K562 (cell line): ENCODE results near the gene PRR35. TPM values are rescaled to one million over a fixed set of nuclear protein-coding genes. Genes with fewer than 3 reads are reported as not detected.

Source experiments
- ATAC-seq: fragments of 200-7000 bp; cut with Tn5 transposase; 3 replicates; pipeline ENCODE4 v1.9.1; 2020; ENCODE audit warnings: moderate library complexity
- BruUV-seq: library from RNA; stranded (reverse); fragments of 400-500 nt; replicated peaks from 2 replicates; lab custom pipeline; 2021; lab: Mats Ljungman, UMichigan
- CTCF ChIA-PET: fragments of 300-600 bp; formaldehyde crosslinking; extraction: SDS; loops from one replicate; lab custom pipeline; 2021; ENCODE audit warnings: low intra/inter-chr PET ratio; lab: Yijun Ruan, JAX
- POLR2A ChIA-PET: fragments of 300-600, 350-650 bp; sonication (Branson Sonifier 250); formaldehyde crosslinking; extraction: SDS; loops from one replicate; lab custom pipeline; 2021; ENCODE audit warnings: antibody characterized with exemption, inconsistent platforms; lab: Yijun Ruan, JAX
- DNase-seq, 4 experiments: peaks; one replicate each; pipeline versions ENCODE4 v3.0.0 to v3.0.0-alpha.2; 2011 to 2018; ENCODE audit warnings: low spot score in 3 of 4, mixed read lengths in 3 of 4; ENCODE audit errors: extremely low read depth in 1 of 4
- FAIRE-seq: peaks from 2 replicates; lab custom pipeline; 2011; peaks lifted over from hg19 to GRCh38; lab: Jason Lieb, UNC
- H2AFZ ChIP-seq: 2 replicates; pipeline ENCODE4 v1.6.0; 2011; ENCODE audit warnings: low read depth, low read length, control low read depth, inconsistent platforms
- H3K27ac ChIP-seq: fragments of 200-600 bp; 3 replicates; pipeline ENCODE4 v1.8.0; 2011; ENCODE audit warnings: low read depth, mild to moderate bottlenecking, control low read depth, inconsistent platforms, low read length, moderate library complexity, mixed read lengths; ENCODE audit errors: extremely low read depth
- H3K27me3 ChIP-seq, 2 experiments: fragments of 300-600 bp in 1 of 2; 2 replicates in 1 of 2; 3 replicates in 1 of 2; pipeline versions ENCODE4 v1.6.0 to v1.8.0; 2011; ENCODE audit warnings: inconsistent platforms in 2 of 2, low read length in 2 of 2, mild to moderate bottlenecking in 1 of 2, mixed read lengths in 1 of 2, moderate library complexity in 1 of 2; ENCODE audit not compliant: control insufficient read depth in 2 of 2, insufficient read depth in 2 of 2
- H3K36me3 ChIP-seq: fragments of 300-600 bp; 3 replicates; pipeline ENCODE4 v1.8.0; 2011; ENCODE audit warnings: mild to moderate bottlenecking, low read length, inconsistent platforms; ENCODE audit not compliant: control insufficient read depth, insufficient read depth
- H3K4me1 ChIP-seq, 2 experiments: fragments of 200-600 bp in 1 of 2; replicated peaks in 1 of 2; 2 replicates in 1 of 2; 3 replicates in 1 of 2; pipeline versions ENCODE4 v1.5.1 to v1.8.0; 2011; ENCODE audit warnings: inconsistent platforms in 2 of 2, low read length in 2 of 2, mild to moderate bottlenecking in 1 of 2, mixed read lengths in 1 of 2, moderate library complexity in 1 of 2; ENCODE audit not compliant: control insufficient read depth in 2 of 2, insufficient read depth in 2 of 2
- H3K4me2 ChIP-seq: 2 replicates; pipeline ENCODE4 v1.6.1; 2011; ENCODE audit warnings: low read length, control low read depth, inconsistent platforms, mixed read lengths; ENCODE audit not compliant: insufficient read depth
- H3K4me3 ChIP-seq: fragments of 200-600 bp; sonication (generic), shearing (Covaris generic); 2 replicates; pipeline ENCODE4 v1.5.1; 2016; ENCODE audit warnings: control low read depth, inconsistent platforms
- H3K79me2 ChIP-seq: fragments of 200-600 bp; 3 replicates; pipeline ENCODE4 v1.8.0; 2011; ENCODE audit warnings: low read length, inconsistent platforms; ENCODE audit not compliant: control insufficient read depth, insufficient read depth
- H3K9ac ChIP-seq, 2 experiments: 2 replicates each; pipeline versions ENCODE4 v1.6.0 to v1.6.1; 2011; ENCODE audit warnings: low read depth in 2 of 2, low read length in 2 of 2, control low read depth in 1 of 2, inconsistent platforms in 1 of 2, mild to moderate bottlenecking in 1 of 2, mixed read lengths in 1 of 2; ENCODE audit not compliant: insufficient read depth in 1 of 2
- H3K9me1 ChIP-seq: one replicate; pipeline ENCODE4 v1.6.0; 2011; ENCODE audit warnings: inconsistent platforms, mild to moderate bottlenecking, low read length, moderate library complexity; ENCODE audit not compliant: control insufficient read depth, insufficient read depth
- H3K9me3 ChIP-seq: replicated peaks from 2 replicates; pipeline ENCODE4 v1.5.1; 2011; ENCODE audit warnings: low read depth, low read length, inconsistent platforms; ENCODE audit not compliant: control insufficient read depth, insufficient read depth
- H4K20me1 ChIP-seq: replicated peaks from 2 replicates; pipeline ENCODE4 v1.6.1; 2011; ENCODE audit warnings: low read length, inconsistent platforms, mixed read lengths; ENCODE audit not compliant: control insufficient read depth, insufficient read depth
- POLR2G ChIP-seq: fragments of 200-400 bp; formaldehyde crosslinking; IDR thresholded peaks from 2 replicates; pipeline ENCODE4 v1.6.1; 2017; ENCODE audit warnings: low read depth, mild to moderate bottlenecking, antibody characterized with exemption, low read length, moderate library complexity
- WGBS: fragments of 100-300 bp; shearing (Covaris generic); methylation state at CpG from one replicate; pipeline ENCODE4 v1.1.6; 2016; ENCODE audit warnings: low coverage, mixed read lengths; ENCODE audit not compliant: insufficient coverage; ENCODE audit errors: missing lambda C conversion rate; 5-methylcytosine and 5-hydroxymethylcytosine counted together
- in situ Hi-C: fragments of 300-500 bp; cut with MboI; formaldehyde crosslinking; loops from 4 replicates; pipeline ENCODE4 v1.15.0; 2018; ENCODE audit warnings: inconsistent platforms, mixed read lengths
- intact Hi-C: fragments of 100-400 bp; cut with micrococcal nuclease; formaldehyde crosslinking; loops from 2 replicates; pipeline ENCODE4 v1.14.2; 2022
- polyA plus RNA-seq, 8 experiments: library from polyadenylated mRNA; depleted of rRNA in 4 of 8; stranded (reverse) in 5 of 8; unstranded in 3 of 8; fragments of >200 nt; fragmentation: Nextera tagmentation in 2 of 8; fragmentation: Illumina TruSeq in 1 of 8; extraction: Ambion mirVana in 2 of 8; extraction: Trizol in 1 of 8; gene quantifications; 2 replicates each; pipeline versions ENCODE4 v1.2.1 to v1.2.3, GENCODE V29; 2011 to 2014; ENCODE audit warnings: inconsistent platforms in 1 of 8, missing spikeins in 1 of 8
- total RNA-seq, 7 experiments: library from RNA; depleted of rRNA in 6 of 7; stranded (reverse); fragments of >200 nt in 6 of 7; fragmentation: Illumina TruSeq in 2 of 7; extraction: Trizol in 2 of 7; gene quantifications; 2 replicates each; pipeline versions ENCODE4 v1.2.1 to v1.2.3, GENCODE V29; 2011 to 2021; ENCODE audit warnings: low replicate concordance in 1 of 7
- TF ChIP-seq, protein P1 (sequence below): fragments of 250-450 bp; sonication (Bioruptor Pico); IDR thresholded peaks from 2 replicates; pipeline ENCODE4 v1.4.0; 2020; ENCODE audit warnings: mild to moderate bottlenecking, moderate library complexity, borderline replicate concordance

PRR35 gene
- total and polyA plus RNA-seq, 9 of the 15 experiments (the other 6 are each of a cell fraction or from before 2014, with no cell fraction given): 0.17 to 0.45 (median 0.21) TPM; not detected in 5

GRCh38 chr16:539901-540530 lies 20.2 kb upstream of the PRR35 start:
- CTCF ChIA-PET: no interaction called here
- POLR2A ChIA-PET: interaction anchor here (0.6 kb wide), 1 partner anchor 13 kb away, joined by 4 read pairs; the partner anchor contains the start of gene CAPN15
- in situ Hi-C loops (no loop called here), intact Hi-C loops (no loop called here)
- Histone ChIP-seq H3K9me1 (peaks cover 7% of the 10 kb centered on the region), H3K9ac (no peak overlapping the region), H3K4me2 (no peak overlapping the region), H3K27ac (no peak overlapping the region), H2AFZ (no peak overlapping the region), H3K9me3 (no peaks in the 10 kb centered on the region), H3K4me3 (no peak overlapping the region), H3K36me3 (peaks cover 69% of the 10 kb centered on the region; the same call in 1 of the 3 replicates), H3K27me3 (no peaks in the 10 kb centered on the region), H4K20me1 (0 out of 2 replicates have a peak, but pooled peaks cover 2% of the 10 kb centered on the region), H3K79me2 (peaks cover 96% of the 10 kb centered on the region), H3K4me1 (peaks cover 2 to 79% of the 10 kb centered on the region in 2 experiments; a peak in 4 of 5 replicates)
- DNase-seq (no peak), FAIRE-seq (no peak), ATAC-seq (no peak)
- 96% methylated on average over 25 of the region's 34 CpGs for WGBS
- TF ChIP-seq POLR2G: peak; percentile 35
- TF ChIP-seq, protein P1, sequence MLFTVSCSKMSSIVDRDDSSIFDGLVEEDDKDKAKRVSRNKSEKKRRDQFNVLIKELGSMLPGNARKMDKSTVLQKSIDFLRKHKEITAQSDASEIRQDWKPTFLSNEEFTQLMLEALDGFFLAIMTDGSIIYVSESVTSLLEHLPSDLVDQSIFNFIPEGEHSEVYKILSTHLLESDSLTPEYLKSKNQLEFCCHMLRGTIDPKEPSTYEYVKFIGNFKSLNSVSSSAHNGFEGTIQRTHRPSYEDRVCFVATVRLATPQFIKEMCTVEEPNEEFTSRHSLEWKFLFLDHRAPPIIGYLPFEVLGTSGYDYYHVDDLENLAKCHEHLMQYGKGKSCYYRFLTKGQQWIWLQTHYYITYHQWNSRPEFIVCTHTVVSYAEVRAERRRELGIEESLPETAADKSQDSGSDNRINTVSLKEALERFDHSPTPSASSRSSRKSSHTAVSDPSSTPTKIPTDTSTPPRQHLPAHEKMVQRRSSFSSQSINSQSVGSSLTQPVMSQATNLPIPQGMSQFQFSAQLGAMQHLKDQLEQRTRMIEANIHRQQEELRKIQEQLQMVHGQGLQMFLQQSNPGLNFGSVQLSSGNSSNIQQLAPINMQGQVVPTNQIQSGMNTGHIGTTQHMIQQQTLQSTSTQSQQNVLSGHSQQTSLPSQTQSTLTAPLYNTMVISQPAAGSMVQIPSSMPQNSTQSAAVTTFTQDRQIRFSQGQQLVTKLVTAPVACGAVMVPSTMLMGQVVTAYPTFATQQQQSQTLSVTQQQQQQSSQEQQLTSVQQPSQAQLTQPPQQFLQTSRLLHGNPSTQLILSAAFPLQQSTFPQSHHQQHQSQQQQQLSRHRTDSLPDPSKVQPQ (CRISPR knock-in tag): no peak
- no TSS peak for BruUV-seq
